MM.1S (cell line): ENCODE data around the gene ILF2.

Source experiments
- CTCF ChIP-seq: fragments of 300-600 bp; sonication (generic); IDR thresholded peaks from 2 replicates; pipeline ENCODE4 v1.5.1; 2016; ENCODE audit warnings: antibody characterized with exemption, low read length, mixed read lengths
- EZH2 ChIP-seq: fragments of 300-600 bp; sonication (generic); optimal IDR thresholded peaks from 2 replicates; pipeline ENCODE3; 2017; ENCODE audit warnings: low read depth, mild to moderate bottlenecking, antibody characterized with exemption, low read length, mixed read lengths

- TF ChIP-seq EZH2 (no peak), CTCF (no peak)
These were observed 17.5 kb upstream of the ILF2 start for GRCh38 chr1:153688276-153688675.
